Endothelial cell of umbilical vein (primary cell): ENCODE measurements around the gene LHPP. TPM values are rescaled to one million over a fixed set of nuclear protein-coding genes. Genes with fewer than 3 reads are reported as not detected.

Experiments used
- BruUV-seq: library from RNA; stranded (reverse); fragments of 400-500 nt; replicated peaks from 2 replicates; lab custom pipeline; 2021; lab: Mats Ljungman, UMichigan
- CTCF ChIA-PET: fragments of 300-600, 350-600 bp; sonication (Branson Sonifier 250); formaldehyde crosslinking; loops from one replicate; lab custom pipeline; 2021; ENCODE audit warnings: antibody characterized with exemption, inconsistent platforms; lab: Charles Lee
- POLR2A ChIA-PET: fragments of 300-600, 350-600 bp; sonication (Branson Sonifier 250); formaldehyde crosslinking; loops from one replicate; lab custom pipeline; 2021; ENCODE audit warnings: antibody characterized with exemption, inconsistent platforms; lab: Charles Lee
- DNase-seq: peaks from one replicate; pipeline ENCODE4 v3.0.0-alpha.2; 2011; ENCODE audit warnings: low read depth, low spot score
- FAIRE-seq: peaks from 2 replicates; lab custom pipeline; 2011; peaks lifted over from hg19 to GRCh38; lab: Jason Lieb, UNC
- H2AFZ ChIP-seq: 2 replicates; pipeline ENCODE4 v1.6.0; 2012; ENCODE audit warnings: low read depth, low read length, control low read depth, inconsistent platforms
- H3K27ac ChIP-seq: 2 replicates; pipeline ENCODE4 v1.5.1; 2011; ENCODE audit warnings: low read depth, mild to moderate bottlenecking, control low read depth, low read length, moderate library complexity; ENCODE audit not compliant: insufficient read depth
- H3K27me3 ChIP-seq, 2 experiments: 2 replicates each; pipeline versions ENCODE4 v1.6.0 to v1.6.1; 2011; ENCODE audit warnings: low read length in 2 of 2, mixed read lengths in 1 of 2; ENCODE audit not compliant: control insufficient read depth in 2 of 2, insufficient read depth in 2 of 2
- H3K36me3 ChIP-seq, 2 experiments: 2 replicates in 1 of 2; 3 replicates in 1 of 2; pipeline ENCODE4 v1.5.1; 2011; ENCODE audit warnings: low read length in 2 of 2, mild to moderate bottlenecking in 1 of 2, moderate library complexity in 1 of 2; ENCODE audit not compliant: control insufficient read depth in 2 of 2, insufficient read depth in 2 of 2; ENCODE audit errors: extremely low read depth in 1 of 2
- H3K4me1 ChIP-seq: 3 replicates; pipeline ENCODE4 v1.5.1; 2011; ENCODE audit warnings: mild to moderate bottlenecking, low read length; ENCODE audit not compliant: control insufficient read depth, insufficient read depth; ENCODE audit errors: extremely low read depth
- H3K4me2 ChIP-seq: 2 replicates; pipeline ENCODE4 v1.6.1; 2011; ENCODE audit warnings: low read length, control low read depth, mixed read lengths; ENCODE audit not compliant: insufficient read depth
- H3K4me3 ChIP-seq, 3 experiments: fragments of 200-600 bp in 1 of 3; sonication (generic), shearing (Covaris generic) in 1 of 3; replicated peaks in 1 of 3; 2 replicates each; pipeline ENCODE4 v1.5.1; 2011 to 2016; ENCODE audit warnings: control low read depth in 3 of 3, low read length in 3 of 3, mild to moderate bottlenecking in 2 of 3, inconsistent platforms in 1 of 3, low read depth in 1 of 3, moderate library complexity in 1 of 3; ENCODE audit not compliant: insufficient read depth in 1 of 3
- H3K79me2 ChIP-seq: 2 replicates; pipeline ENCODE4 v1.6.0; 2012; ENCODE audit warnings: low read length, inconsistent platforms; ENCODE audit not compliant: control insufficient read depth, insufficient read depth
- H3K9ac ChIP-seq: replicated peaks from 2 replicates; pipeline ENCODE3; 2011; ENCODE audit warnings: low read length, control low read depth; ENCODE audit not compliant: insufficient read depth; ENCODE audit errors: extremely low read depth
- H3K9me1 ChIP-seq: replicated peaks from 3 replicates; pipeline ENCODE4 v1.6.0; 2011; ENCODE audit warnings: mild to moderate bottlenecking, low read length; ENCODE audit not compliant: control insufficient read depth, insufficient read depth; ENCODE audit errors: extremely low read depth
- H3K9me3 ChIP-seq: replicated peaks from 2 replicates; pipeline ENCODE4 v1.5.1; 2012; ENCODE audit warnings: low read length, inconsistent platforms; ENCODE audit not compliant: control insufficient read depth, insufficient read depth
- H4K20me1 ChIP-seq: replicated peaks from 2 replicates; pipeline ENCODE3; 2011; ENCODE audit warnings: mild to moderate bottlenecking, low read length; ENCODE audit not compliant: control insufficient read depth, insufficient read depth; ENCODE audit errors: extremely low read depth
- CTCF ChIP-seq, 2 donors: IDR thresholded peaks; 1 replicate in 1 of 2; 2 replicates in 1 of 2; pipeline ENCODE4 v1.5.1; 2011; ENCODE audit warnings: low read length in 2 of 2, mild to moderate bottlenecking in 2 of 2, moderate library complexity in 2 of 2, control low read depth in 1 of 2, inconsistent platforms in 1 of 2, low read depth in 1 of 2; ENCODE audit not compliant: insufficient read depth in 1 of 2; ENCODE audit errors: extremely low read depth in 1 of 2
- EZH2 ChIP-seq: IDR thresholded peaks from 2 replicates; pipeline ENCODE4 v1.6.1; 2012; ENCODE audit warnings: borderline replicate concordance, low read depth, mild to moderate bottlenecking, moderate library complexity, low read length, inconsistent platforms; ENCODE audit not compliant: severe bottlenecking
- FOS ChIP-seq: IDR thresholded peaks from 2 replicates; pipeline ENCODE4 v1.6.1; 2011; ENCODE audit warnings: mild to moderate bottlenecking, low read length, moderate library complexity, borderline replicate concordance; ENCODE audit not compliant: insufficient read depth
- GATA2 ChIP-seq: IDR thresholded peaks from 2 replicates; pipeline ENCODE4 v1.7.0; 2011; ENCODE audit warnings: low read depth, mild to moderate bottlenecking, moderate library complexity, mixed read lengths, low read length; ENCODE audit not compliant: insufficient read length, insufficient read depth
- JUN ChIP-seq: IDR thresholded peaks from 2 replicates; pipeline ENCODE4 v1.6.1; 2011; ENCODE audit warnings: borderline replicate concordance, low read depth; ENCODE audit not compliant: insufficient read length, insufficient read depth
- MAX ChIP-seq: IDR thresholded peaks from 2 replicates; pipeline ENCODE4 v1.6.1; 2011; ENCODE audit not compliant: insufficient read depth, insufficient read length
- MYC ChIP-seq: IDR thresholded peaks from one replicate; pipeline ENCODE4 v1.6.1; 2011; ENCODE audit warnings: mild to moderate bottlenecking, low read depth, low read length
- POLR2A ChIP-seq: IDR thresholded peaks from 2 replicates; pipeline ENCODE4 v1.6.1; 2012; ENCODE audit warnings: low read depth, mild to moderate bottlenecking, control low read depth, low read length
- POLR2AphosphoS5 ChIP-seq: IDR thresholded peaks from 2 replicates; pipeline ENCODE4 v1.6.1; 2012; ENCODE audit warnings: low read depth, mild to moderate bottlenecking, control low read depth, low read length, moderate library complexity; ENCODE audit not compliant: insufficient read depth
- dilution Hi-C: fragments of 300-500 bp; cut with MboI; formaldehyde crosslinking; loops from one replicate; pipeline ENCODE4 v1.15.0; 2019; ENCODE audit warnings: low sequenced_read_pairs; ENCODE audit not compliant: extremely low pct_ligation_motif_present
- intact Hi-C: fragments of 100-400 bp; cut with micrococcal nuclease; formaldehyde crosslinking; loops from one replicate; pipeline ENCODE4 v1.10.0; 2022
- polyA plus RNA-seq, 4 experiments: library from polyadenylated mRNA; depleted of rRNA in 3 of 4; stranded (reverse) in 3 of 4; unstranded in 1 of 4; fragments of >200 nt; gene quantifications; 2 replicates each; pipeline versions ENCODE4 v1.2.1 to v1.2.3, GENCODE V29; 2011 to 2012; ENCODE audit warnings: missing spikeins in 1 of 4
- total RNA-seq: library from RNA; stranded (reverse); gene quantifications from 2 replicates; pipeline ENCODE4 v1.2.3, GENCODE V29; 2021

The LHPP gene
- total and polyA plus RNA-seq, 2 donors (not counting 3 experiments of a cell fraction or from before 2014, with no cell fraction given): 5.8 to 11.2 TPM

GRCh38 chr10:124478515-124478914 is 16.9 kb downstream of the LHPP start:
- no peak overlapping the region for H3K4me3 ChIP-seq
- H3K27me3 ChIP-seq: no peaks in the 10 kb centered on the region
- H3K27ac ChIP-seq: no peak overlapping the region
- BruUV-seq: no TSS peak
- intact Hi-C loops (no loop called here), dilution Hi-C loops (no loop called here)
- H3K79me2 ChIP-seq: no peaks in the 10 kb centered on the region
- H3K9me3 ChIP-seq: no peaks in the 10 kb centered on the region
- POLR2A ChIA-PET: no interaction called here
- no peak for DNase-seq
- CTCF ChIA-PET: no interaction called here
- no peaks in the 10 kb centered on the region for H4K20me1 ChIP-seq
- no peak overlapping the region for H3K4me2 ChIP-seq
- no peaks in the 10 kb centered on the region for H3K4me1 ChIP-seq
- H2AFZ ChIP-seq: no peak overlapping the region
- H3K9ac ChIP-seq: no peak overlapping the region
- FAIRE-seq: no peak
- TF ChIP-seq EZH2 (no peak), MAX (no peak), FOS (no peak), JUN (no peak), GATA2 (no peak), CTCF (IDR thresholded peaks at IDR 0.05; ENCODE audit: extremely low read depth in 1 of 2, insufficient read depth in 1 of 2, low read depth in 1 of 2, low read length in 2 of 2) (no peak), MYC (no peak), POLR2A (no peak), POLR2AphosphoS5 (no peak)
- no peaks in the 10 kb centered on the region for H3K36me3 ChIP-seq
- no peaks in the 10 kb centered on the region for H3K9me1 ChIP-seq
